ENCODE measurements around the gene ICE2.

DNA sequence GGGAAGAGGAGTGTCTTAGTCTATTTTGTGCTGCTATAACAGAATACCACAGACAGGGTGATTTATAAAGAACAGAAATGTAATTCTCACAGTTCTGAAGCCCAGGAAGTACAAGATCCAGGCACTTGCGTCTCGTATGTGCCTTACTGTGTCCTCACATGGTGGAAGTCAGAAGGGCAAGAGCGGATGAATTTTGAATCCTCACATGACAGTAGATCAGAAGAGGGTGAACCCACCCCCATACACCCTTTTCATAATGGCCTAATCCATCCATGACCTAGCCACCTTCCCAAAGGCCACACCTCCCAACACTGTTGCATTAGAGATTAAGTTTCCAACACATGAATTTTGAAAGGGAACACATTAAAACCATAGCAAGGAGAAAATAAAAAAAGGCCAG, 62.5 kb downstream of the ICE2 start:
- TF ChIP-seq, protein P1, sequence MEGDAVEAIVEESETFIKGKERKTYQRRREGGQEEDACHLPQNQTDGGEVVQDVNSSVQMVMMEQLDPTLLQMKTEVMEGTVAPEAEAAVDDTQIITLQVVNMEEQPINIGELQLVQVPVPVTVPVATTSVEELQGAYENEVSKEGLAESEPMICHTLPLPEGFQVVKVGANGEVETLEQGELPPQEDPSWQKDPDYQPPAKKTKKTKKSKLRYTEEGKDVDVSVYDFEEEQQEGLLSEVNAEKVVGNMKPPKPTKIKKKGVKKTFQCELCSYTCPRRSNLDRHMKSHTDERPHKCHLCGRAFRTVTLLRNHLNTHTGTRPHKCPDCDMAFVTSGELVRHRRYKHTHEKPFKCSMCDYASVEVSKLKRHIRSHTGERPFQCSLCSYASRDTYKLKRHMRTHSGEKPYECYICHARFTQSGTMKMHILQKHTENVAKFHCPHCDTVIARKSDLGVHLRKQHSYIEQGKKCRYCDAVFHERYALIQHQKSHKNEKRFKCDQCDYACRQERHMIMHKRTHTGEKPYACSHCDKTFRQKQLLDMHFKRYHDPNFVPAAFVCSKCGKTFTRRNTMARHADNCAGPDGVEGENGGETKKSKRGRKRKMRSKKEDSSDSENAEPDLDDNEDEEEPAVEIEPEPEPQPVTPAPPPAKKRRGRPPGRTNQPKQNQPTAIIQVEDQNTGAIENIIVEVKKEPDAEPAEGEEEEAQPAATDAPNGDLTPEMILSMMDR (IDR thresholded peaks at IDR 0.05; ENCODE audit: insufficient read depth, low read length), result no peak
- TF ChIP-seq POLR2AphosphoS5 (IDR thresholded peaks at IDR 0.05; ENCODE audit: low read depth) (no peak), SPI1 (IDR thresholded peaks at IDR 0.05; ENCODE audit: borderline replicate concordance, low read depth) (no peak), GABPA (IDR thresholded peaks at IDR 0.05; ENCODE audit: low read depth) (no peak)
- TF ChIP-seq, protein P2, sequence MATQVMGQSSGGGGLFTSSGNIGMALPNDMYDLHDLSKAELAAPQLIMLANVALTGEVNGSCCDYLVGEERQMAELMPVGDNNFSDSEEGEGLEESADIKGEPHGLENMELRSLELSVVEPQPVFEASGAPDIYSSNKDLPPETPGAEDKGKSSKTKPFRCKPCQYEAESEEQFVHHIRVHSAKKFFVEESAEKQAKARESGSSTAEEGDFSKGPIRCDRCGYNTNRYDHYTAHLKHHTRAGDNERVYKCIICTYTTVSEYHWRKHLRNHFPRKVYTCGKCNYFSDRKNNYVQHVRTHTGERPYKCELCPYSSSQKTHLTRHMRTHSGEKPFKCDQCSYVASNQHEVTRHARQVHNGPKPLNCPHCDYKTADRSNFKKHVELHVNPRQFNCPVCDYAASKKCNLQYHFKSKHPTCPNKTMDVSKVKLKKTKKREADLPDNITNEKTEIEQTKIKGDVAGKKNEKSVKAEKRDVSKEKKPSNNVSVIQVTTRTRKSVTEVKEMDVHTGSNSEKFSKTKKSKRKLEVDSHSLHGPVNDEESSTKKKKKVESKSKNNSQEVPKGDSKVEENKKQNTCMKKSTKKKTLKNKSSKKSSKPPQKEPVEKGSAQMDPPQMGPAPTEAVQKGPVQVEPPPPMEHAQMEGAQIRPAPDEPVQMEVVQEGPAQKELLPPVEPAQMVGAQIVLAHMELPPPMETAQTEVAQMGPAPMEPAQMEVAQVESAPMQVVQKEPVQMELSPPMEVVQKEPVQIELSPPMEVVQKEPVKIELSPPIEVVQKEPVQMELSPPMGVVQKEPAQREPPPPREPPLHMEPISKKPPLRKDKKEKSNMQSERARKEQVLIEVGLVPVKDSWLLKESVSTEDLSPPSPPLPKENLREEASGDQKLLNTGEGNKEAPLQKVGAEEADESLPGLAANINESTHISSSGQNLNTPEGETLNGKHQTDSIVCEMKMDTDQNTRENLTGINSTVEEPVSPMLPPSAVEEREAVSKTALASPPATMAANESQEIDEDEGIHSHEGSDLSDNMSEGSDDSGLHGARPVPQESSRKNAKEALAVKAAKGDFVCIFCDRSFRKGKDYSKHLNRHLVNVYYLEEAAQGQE (IDR thresholded peaks at IDR 0.05; ENCODE audit: insufficient replicate concordance, low read depth), result no peak

Data from HL-60 (cell line).